Measurements from ENCODE around the gene MAML1.
"Not testable (repeated sequence)": the region's sequence is repeated elsewhere in the genome, so short reads cannot be mapped to it uniquely, and the experiment has no call there.

MAML1 gene

DNA sequence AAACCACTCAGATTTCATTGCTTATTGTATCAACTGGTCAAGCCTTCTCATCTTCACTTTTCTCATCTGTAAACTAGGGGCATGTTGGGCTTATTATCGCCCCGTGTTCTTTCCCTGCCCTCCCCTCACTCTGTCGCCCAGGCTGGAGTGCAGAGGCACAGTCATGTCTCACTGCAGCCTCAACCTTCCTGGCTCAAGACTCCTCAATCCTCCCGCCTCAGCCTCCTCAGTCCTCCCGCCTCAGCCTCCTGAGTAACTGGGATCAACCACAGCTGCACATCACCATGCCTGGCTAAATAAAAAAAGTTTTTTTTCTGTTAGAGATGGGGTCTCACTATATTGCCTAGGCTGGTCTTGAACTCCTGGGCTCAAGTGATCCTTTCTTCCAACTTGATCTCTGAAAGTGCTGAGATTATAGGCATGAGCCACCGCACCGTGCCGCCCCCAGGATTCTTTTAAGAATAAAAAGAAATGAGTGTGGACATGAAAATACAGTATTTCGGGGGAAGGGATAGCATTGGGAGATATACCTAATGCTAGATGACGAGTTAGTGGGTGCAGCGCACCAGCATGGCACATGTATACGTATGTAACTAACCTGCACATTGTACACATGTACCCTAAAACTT lies 2.0 kb downstream of the MAML1 start:
- DNase-seq, result no peak

- no peak for DNase-seq
Measured at GRCh38 chr5:179738742-179739141, 6.1 kb downstream of the MAML1 start.

DNA sequence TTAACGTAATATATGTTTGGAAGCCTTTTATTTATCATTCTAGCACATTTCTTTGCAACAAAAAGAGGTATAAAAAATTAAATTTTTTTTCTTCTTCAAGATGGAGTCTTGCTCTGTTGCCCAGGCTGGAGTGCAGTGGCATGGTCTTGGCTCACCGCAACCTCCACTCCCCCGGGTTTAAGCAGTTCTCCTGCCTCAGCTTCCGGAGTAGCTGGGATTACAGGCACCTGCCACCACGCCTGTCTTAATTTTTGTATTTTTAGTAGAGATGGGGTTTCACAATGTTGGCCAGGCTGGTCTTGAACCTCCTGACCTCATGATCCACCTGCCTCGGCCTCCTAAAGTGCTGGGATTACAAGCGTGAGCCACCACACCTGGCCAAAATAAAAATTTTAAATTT lies 11.5 kb downstream of the MAML1 start:
- not testable (repeated sequence) for DNase-seq

GRCh38 chr5:179746872-179747271 lies 14.2 kb downstream of the MAML1 start:
- DNase-seq, result no peak

- DNase-seq, result no peak
Measured at GRCh38 chr5:179747811-179748210, 15.2 kb downstream of the MAML1 start.

- no peak for DNase-seq
Measured at GRCh38 chr5:179749857-179750508, 17.4 kb downstream of the MAML1 start.

DNA sequence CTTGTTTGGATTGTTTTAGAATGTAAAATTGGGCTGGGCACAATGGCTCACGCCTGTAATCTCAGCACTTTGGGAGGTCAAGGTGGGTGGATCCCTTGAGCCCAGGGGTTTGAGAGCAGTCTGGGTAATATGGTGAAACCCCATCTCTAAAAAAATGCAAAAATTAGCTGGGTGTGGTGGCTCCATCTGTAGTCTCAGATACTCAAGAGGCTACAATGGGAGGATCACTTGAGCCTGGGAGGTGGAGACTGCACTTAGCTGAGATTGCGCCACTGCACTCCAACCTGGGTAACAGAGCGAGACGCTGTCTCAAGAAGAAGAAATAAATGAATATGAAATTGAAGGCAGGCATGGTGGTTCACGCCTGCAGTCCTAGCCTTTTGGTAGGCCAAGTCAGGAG lies 21.3 kb downstream of the MAML1 start:
- no peak for DNase-seq

DNA sequence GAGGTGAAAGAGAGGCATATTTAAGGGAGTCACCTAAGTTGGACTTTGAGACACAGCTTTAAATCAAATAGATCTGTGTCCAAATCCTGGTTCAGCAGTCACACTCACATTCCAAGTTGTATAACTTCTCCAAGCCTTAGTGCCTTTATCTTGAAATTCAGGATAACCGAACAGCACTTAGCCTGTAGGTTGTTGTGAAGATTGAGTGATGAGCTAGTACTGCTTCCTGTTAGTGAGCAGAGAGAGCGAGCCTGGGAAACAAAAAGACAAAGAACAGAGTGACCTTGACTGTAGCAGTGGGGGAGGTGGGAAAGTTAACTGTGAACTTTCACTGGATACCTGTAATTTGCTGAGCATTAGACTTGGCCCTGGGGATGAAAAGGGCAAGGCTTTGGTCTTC lies 22.4 kb downstream of the MAML1 start:
- DNase-seq, result no peak

DNA sequence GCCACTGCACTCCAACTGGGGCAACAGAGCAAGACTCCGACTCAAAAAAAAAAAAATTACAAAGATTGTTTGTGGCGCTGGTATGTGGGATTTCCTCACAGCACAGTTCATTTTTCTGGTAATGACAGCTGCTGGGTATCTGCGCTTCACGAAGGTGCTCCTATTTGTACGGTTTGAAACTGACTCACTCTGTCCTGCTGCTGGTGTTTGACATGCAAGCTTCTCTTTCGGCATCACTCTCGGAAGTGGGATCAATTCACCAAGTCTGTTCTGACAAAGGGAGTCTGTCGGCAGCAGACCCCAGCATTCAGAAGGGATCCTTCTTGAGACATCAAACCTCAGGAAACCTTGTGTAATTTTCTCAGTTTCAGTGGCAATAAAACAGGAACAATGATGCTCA lies 26.3 kb downstream of the MAML1 start:
- DNase-seq, result peak; percentile 34

DNA sequence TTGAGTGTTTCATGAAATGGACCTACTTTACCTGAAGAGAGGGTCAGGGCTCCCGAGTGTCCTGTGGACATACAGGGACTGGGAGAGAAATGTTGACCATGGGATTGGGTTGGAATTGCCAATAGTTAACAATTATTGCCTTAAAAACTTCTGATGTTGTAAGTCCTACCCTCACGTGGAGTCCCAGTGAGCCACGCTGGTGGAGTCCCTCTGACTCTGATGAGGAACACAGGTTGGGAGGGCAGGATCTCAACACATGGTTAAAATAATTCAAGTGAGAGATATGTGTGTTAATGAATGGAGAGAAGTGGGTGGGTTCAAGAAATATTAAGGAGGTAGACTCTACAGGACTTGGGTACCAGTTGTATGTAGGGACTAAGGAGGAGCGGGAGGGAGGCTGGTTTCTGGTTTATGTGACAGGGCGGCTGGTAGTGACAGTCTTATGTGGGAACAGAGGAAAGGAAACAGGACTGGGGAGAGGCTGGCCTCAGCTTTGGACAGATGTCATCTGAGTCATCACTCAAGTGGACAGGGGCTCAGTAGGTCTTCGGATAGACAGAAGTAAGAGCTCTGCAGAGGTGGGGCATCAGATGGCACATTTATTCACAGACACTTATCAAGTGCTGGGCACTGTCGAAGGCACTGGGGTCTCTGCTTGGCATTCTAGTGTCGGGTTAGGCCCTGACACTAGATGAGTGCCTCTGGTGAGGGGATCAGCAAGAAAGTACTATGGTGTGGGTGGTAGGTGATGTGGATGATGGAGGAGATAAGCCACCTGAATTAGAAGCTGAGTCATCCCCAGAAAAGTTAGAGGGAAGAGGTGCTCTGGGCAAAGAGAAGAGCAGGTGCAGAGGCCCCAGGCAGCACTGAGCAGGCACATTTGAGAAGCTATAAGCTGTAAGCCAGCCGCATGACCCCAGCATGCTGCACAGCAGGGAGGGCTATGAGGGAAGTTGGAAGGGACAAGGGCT lies 27.2 kb downstream of the MAML1 start:
- peak; percentile 50 for DNase-seq

DNA sequence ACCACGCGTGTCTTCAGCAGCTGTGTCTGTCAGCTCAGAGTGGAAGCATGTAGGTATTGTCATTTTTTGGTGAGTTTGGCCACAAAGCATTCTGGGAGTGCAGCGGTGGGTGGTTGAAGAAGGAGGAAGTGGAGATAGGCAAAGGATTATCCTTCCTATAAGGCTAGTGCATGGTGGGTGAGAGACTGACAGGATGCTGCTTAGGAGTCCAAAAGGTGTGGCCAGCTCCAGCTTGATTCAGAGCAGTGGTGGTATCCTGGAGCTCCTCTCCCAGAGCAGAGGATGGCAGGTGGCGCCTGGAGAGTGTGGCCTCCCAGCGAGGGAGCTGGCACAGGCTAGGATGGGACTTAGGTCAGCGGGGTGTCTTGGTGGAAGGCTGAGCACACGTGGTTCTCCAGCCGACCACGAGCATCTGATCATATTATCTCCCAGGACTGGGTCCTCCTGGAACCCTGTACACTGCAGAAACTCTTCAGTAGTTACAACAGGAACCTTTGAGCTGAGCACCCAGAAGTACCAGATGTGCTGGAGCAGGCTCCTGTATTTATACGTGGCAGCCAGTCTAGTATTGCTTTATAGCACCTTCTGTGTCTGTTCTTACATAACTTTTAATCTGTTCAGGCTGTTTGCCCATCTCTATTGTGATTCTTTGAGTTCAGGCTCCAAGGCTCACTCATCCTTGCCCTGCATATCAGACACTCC lies 29.6 kb downstream of the MAML1 start:
- no peak for DNase-seq

DNA sequence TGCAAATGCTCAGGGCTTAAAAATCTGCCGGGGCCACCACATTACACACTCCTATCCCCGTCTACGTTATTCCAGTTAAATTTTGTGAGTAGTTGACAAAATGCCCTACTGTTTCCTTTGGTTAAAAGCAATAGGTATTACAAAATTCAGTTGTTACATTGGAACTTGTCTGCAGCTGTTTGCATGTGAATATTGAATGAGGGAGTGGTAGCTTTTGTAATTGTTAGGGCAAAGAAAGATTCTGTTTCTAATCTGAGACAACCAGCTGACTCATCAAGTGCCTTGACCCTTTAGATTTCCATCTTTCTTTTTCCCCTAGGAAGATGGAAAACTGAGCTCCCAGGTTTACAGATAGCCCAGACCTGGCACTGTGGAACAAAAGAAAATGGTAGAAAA lies 30.2 kb downstream of the MAML1 start:
- no peak for DNase-seq

GRCh38 chr5:179763215-179763945 lies 30.8 kb downstream of the MAML1 start:
- peak; percentile 57 for DNase-seq

DNA sequence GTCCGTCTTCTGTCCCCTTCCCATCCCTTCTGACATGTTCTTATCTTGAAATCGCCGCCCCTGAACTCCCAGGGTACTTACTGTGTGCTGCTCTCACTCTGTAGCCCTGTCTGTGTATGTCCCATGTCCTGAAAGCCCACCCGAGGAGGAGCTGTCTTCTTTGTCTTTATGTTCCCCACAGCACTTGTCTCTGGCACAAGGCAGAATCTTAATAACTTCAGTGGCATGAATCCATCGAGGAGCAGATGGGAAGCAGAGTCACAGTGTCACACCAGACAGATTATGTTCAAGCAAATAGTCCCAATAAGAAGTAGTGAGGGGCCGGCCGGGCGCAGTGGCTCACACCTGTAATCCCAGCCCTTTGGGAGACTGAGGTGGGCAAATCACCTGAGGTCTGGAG lies 31.4 kb downstream of the MAML1 start:
- DNase-seq, result no peak

GRCh38 chr5:179765400-179765799 lies 32.8 kb downstream of the MAML1 start:
- no peak for DNase-seq

GRCh38 chr5:179766021-179766725 lies 33.6 kb downstream of the MAML1 start:
- DNase-seq, result no peak

- DNase-seq, result no peak
Measured at GRCh38 chr5:179766726-179767455, 34.3 kb downstream of the MAML1 start.

GRCh38 chr5:179767496-179768100 lies 35.0 kb downstream of the MAML1 start:
- no peak for DNase-seq

DNA sequence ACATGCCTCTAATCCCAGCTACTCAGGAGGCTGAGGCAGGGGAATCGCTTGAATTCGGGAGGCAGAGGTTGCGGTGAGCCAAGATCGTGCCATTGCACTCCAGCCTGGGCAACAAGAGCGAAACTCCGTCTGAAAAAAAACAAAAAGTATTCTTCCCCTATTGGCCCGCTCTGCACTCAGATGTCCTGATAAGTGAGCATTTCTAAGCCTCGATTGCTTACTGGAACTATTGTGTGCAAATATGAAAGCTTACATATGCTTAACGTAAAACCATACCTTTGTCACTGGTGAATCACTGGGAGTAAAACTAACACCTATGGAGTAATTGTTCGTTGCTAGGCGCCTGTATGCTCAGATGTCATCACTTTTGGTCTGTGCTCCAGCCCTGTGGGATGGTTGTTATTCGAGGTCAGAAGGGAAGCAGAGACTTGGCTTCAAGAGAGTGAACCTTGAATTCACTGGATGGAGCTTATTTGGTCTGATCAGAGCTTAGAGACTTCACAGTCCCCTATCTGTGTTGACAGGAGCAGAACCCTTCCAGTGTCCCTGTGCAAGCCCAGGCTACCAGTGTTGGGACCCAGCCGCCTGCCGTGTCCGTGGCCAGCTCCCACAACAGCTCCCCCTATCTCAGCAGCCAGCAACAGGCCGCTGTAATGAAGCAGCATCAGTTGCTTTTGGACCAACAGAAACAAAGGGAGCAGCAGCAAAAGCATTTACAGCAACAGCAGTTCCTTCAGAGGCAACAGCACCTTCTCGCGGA lies 35.9 kb downstream of the MAML1 start:
- DNase-seq, result peak; percentile 39

GRCh38 chr5:179769271-179769670 lies 36.6 kb downstream of the MAML1 start:
- DNase-seq, result no peak

Measured in stimulated activated CD8-positive, alpha-beta memory T cell treated with anti-CD3 and anti-CD28 coated beads, Interleukin-4, amount 100 ng/mL, for 48 hours (primary cell).